GM12873 (cell line): ENCODE data around the gene APLP1.

Experiments used
- CTCF ChIP-seq: IDR thresholded peaks from 2 replicates; pipeline ENCODE4 v1.5.1; 2012; ENCODE audit warnings: low read depth, mild to moderate bottlenecking, moderate library complexity, low read length, control low read depth; ENCODE audit not compliant: insufficient read depth; ENCODE audit errors: missing control alignments

Gene APLP1

GRCh38 chr19:35863018-35863417 is 5.4 kb upstream of the APLP1 start:
- no peak for TF ChIP-seq CTCF

- no peak for TF ChIP-seq CTCF
Observed at GRCh38 chr19:35868823-35869326, 501 bp downstream of the APLP1 start.

DNA sequence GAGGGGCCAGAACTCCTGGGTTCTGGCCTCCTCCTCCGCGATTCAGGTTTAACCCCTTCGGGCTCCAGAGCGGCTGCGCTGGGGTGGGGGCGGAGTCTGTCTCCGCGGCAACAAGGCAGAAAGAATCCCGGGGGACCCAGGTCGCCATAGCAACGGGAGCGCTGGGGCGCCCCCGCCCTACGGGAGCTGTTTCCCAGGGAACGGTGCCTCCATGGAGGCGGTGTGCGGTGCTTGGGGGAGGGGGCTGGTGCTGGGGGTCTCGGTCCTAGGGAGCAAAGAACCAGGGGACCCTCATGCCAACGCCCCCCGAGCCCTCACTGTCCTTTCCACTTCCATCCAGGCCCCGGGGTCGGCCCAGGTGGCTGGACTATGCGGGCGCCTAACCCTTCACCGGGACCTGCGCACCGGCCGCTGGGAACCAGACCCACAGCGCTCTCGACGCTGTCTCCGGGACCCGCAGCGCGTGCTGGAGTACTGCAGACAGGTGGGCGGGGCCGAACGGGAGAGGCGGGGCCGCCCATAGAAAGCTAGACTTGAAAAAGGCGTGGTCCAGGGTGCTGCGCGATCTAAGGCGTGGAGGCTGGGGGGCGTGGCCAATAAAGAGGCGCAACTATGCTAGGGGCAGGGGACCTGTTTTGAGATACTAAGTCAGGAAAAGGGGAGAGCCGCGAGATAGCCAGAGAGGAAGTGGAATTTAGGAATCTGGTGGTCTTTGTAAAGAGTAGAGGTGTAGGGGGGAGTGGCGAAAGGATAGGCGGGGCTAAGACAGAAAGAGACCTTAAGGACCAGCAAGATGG is 1.2 kb downstream of the APLP1 start:
- no peak for TF ChIP-seq CTCF

DNA sequence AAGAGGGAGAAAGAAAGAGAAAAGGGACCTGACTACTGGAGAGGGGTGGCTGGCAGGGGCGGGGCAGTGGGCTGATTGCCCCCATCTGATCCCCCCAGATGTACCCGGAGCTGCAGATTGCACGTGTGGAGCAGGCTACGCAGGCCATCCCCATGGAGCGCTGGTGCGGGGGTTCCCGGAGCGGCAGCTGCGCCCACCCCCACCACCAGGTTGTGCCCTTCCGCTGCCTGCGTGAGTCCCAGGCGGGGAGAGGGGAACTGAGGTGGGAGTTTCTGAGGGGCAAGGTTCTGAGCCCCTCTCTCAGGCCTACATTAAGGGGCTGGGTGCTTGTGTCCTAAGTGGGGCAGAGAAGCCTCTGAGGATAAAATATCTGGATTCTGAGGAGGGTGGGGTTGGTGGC is 2.4 kb downstream of the APLP1 start:
- no peak for TF ChIP-seq CTCF

GRCh38 chr19:35871611-35872010 is 3.2 kb downstream of the APLP1 start:
- TF ChIP-seq CTCF = no peak

DNA sequence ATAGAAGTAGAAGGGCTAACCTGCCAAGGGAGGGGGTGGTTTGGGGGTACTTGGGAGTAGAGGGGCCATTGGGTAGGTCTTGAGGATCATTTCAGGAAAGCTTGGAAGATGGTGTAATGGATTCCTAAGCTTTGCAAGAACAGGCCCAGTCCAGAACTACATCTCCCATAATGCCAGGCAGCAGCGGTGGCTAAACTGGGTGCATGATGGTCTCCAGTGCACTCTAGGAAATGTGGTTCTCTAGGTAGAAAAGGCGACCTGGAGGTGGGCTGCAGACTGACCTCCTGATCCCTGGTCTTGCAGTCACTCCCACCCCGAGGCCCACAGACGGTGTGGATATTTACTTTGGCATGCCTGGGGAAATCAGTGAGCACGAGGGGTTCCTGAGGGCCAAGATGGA is 3.8 kb downstream of the APLP1 start:
- no peak for TF ChIP-seq CTCF

DNA sequence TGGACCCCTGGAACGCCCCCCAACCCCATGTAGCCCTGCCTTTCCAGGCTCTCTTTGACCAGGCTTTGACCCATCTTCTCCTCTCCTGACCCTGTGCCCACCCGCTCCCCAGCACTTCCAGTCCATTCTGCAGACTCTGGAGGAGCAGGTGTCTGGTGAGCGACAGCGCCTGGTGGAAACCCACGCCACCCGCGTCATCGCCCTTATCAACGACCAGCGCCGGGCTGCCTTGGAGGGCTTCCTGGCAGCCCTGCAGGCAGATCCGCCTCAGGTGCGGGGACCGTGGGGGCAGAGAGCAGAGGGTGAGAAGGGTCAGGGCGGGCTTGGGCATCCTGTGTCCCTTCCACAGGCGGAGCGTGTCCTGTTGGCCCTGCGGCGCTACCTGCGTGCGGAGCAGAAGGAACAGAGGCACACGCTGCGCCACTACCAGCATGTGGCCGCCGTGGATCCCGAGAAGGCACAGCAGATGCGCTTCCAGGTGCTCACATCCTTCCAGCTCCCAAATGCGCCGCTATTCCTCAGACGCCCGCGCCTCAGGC is 6.1 kb downstream of the APLP1 start:
- no peak for TF ChIP-seq CTCF
